HG03280 (cell line): ENCODE measurements around the gene ESR1.
"Not testable (repeated sequence)": the region's sequence is repeated elsewhere in the genome, so short reads cannot be mapped to it uniquely, and the experiment has no call there.

Experiments
- ATAC-seq: cut with Tn5 transposase; IDR thresholded peaks from one replicate; pipeline ENCODE4 v1.9.1; 2021; ENCODE audit warnings: mild to moderate bottlenecking, moderate library complexity; ENCODE audit not compliant: unreplicated experiment

The ESR1 gene

DNA sequence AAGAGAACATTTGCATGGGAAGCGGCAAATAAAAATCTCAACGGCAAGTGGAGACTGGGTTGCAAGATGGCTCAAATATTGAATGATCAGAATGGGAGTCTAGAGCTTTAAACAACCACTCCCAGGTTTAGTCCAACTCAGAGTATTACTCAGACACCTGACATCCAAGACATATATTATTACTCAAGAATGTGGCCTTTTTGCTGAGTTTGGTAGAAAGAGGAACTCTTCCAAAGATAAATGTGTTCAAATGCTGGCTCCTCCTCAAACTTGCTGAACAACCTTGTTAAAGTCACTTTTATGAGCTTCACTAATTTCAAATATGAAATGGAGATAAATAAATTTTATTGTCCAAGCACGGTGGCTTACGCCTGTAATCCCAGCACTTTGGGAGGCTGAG, 77.8 kb downstream of the ESR1 start:
- no peak for ATAC-seq

DNA sequence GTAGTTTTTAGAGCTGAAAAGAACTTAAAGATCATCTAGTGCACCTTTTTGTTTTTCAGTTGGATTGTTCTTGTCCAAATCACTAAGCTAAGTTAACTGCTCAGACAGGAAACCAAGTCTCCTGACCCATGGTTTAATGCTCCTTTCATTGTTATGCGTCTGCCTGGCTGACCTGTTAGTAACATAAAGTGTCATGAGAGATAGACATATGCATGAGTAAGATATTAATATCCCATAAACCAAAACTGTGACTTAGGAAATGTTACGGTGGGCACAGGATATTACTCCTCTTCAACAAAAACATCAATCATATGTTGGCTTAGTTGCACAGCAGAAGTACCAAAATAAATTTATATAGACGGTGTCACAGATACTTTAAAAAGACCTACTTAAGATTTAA, 84.0 kb downstream of the ESR1 start:
- no peak for ATAC-seq

DNA sequence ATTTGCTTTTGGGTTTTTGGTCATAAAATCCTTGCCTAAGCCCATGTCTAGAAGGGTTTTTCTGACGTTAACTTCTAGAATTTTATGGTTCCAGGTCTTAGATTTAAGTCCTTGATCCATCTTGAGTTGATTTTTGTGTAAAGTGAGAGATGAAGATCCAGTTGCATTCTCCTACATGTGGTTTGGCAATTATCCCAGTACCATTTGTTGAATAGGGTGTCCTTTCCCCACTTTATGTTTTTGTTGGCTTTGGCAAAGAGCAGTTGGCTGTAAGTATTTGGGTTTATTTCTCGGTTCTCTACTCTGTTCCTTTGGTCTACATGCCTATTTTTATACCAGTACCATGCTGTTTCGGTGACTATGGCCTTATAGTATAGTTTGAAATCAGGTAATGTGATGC, 86.9 kb downstream of the ESR1 start:
- ATAC-seq: not testable (repeated sequence)

DNA sequence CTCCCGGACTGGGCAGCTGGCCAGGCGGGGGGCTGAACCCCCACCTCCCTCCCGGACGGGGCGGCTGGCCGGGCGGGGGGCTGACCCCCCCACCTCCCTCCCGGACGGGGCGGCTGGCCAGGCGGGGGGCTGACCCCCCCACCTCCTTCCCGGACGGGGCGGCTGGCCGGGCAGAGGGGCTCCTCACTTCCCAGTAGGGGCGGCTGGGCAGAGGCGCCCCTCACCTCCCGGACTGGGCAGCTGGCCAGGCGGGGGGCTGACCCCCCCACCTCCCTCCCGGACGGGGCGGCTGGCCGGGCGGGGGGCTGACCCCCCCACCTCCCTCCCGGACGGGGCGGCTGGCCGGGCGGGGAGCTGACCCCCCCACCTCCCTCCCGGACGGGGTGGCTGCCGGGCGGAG, 91.7 kb downstream of the ESR1 start:
- ATAC-seq: not testable (repeated sequence)

DNA sequence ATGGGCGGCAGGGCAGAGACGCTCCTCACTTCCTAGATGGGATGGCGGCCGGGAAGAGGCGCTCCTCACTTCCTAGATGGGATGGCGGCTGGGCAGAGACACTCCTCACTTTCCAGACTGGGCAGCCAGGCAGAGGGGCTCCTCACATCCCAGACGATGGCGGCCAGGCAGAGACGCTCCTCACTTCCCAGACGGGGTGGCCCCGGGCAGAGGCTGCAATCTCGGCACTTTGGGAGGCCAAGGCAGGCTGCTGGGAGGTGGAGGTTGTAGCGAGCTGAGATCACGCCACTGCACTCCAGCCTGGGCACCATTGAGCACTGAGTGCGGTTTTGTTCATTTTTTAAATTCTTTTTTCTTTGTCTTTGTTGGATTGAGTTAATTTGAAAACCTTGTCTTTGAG, 92.3 kb downstream of the ESR1 start:
- ATAC-seq: not testable (repeated sequence)

DNA sequence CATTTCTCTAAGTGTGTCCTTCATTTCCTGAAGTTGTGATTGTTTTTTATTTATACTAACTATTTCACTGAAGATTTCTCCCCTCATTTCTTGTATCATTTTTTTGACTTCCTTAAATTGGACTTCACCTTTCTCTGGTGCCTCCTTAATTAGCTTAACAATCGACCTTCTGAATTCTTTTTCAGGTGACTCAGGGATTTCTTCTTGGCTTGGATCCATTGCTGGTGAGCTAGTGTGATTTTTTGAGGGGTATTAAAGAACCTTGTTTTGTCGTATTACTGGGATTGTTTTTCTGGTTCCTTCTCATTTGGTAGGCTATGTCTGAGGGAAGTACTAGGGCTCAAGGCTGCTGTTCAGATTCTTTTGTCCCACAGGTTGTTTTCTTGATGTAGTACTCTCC, 92.8 kb downstream of the ESR1 start:
- ATAC-seq: no peak

DNA sequence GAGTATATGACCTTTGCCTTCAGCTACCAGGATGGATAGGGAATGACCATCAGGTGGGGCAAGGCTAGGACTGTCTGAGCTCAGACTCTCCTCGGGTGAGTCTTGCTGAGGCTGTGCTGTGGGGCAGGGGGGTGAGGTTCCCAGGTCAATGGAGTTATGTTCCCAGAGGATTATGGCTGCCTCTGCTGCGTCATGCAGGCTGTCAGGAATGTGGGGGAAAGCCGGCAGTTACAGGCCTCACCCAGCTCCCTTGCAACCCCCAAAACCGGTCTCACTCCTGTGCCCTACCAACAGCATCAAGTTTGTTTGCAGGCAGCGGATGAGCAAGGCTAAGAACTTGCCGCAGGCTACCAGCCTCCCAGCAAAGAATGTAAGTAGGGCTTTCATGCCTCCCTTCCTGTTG, 93.5 kb downstream of the ESR1 start:
- ATAC-seq: no peak

DNA sequence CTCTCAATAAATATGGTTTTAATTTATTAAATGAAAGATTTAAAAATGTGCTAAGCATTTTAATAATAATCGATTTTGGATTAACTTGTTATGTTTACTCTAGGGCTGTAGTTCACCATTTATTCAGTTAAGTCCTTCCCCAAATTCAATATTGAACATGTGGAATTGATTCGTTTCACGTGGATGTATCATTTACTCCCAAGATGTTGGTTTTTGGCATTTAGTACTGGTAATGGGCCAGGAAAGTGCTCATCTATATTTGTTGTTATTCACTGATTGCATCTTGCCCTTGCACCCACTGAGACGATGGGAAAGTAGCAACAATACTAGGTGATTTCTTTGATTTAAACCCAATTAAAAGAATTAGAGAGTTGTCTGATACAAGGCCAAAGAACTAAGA, 97.1 kb downstream of the ESR1 start:
- ATAC-seq: no peak

DNA sequence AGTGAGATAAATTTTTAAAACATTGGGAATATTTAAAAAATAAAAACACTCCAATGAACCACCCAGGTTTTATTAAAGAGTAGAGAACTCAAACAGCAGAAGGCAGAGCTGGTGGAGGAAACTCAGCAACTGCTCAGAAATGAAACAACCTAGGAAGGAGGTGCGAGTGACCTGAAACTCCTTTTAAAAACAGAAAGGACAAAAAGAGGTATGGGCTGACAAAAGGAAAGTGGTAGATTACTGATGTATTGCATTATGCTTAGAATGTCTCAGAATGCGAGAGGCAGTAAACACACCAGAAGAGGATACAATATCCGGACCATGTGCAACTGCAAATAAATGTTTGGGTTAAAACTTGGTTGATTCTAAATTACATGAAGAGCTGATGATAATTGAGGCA, 97.6 kb downstream of the ESR1 start:
- no peak for ATAC-seq

DNA sequence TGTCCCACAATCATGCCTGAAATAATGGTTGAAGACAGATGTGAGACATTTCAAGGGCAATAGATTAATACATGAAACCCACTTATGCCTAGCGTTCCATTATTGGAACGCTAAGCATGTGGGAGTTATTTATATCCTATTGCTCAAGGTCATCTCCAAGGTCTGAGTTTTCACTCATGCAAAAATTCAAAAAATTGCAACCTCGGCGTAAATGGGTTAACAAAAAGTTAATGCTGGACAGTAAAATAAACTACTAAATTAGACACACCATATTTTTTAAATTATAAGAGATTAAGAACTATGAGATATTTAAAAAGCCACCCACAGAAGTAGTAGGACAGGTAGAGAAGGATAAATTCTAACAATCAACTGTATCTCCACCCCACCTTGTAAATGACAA, 98.4 kb downstream of the ESR1 start:
- ATAC-seq: no peak

DNA sequence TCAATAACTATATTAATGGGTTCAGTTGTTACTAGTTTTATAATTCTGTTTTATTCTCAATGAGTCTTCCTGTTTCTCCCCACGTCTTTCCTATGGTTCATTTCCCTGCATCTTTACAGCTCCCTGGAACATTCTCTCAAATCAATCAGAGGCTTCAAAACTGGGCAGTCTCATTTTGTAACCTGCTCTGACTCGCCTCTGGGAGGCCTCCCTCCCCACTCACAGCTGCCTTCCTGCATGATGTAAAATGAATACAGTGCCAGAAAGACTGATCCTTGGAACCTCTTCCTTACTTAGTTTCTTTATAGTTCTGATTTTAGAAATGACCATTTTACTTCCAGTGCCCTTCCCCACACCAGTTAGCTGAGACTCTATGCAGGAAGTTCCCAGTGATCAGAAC, 103.9 kb downstream of the ESR1 start:
- ATAC-seq: no peak

DNA sequence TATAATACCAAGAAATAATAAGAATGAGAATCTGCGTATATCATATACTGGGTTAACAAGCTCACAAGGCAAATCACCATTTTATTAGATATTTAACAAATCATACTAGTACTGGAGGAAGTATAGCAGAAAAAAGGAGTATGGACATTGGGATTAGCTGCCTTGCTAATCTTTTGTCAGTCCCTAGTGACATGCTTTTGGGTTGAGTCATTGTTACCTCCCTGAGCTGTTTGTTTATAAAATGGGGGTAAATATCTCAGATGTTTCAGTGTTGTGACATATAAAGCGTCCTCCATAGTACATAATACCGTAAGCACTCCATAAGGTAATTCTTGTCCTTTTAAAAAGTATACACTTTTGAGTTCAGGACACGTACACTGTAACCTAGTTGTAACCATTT, 107.0 kb downstream of the ESR1 start:
- no peak for ATAC-seq

DNA sequence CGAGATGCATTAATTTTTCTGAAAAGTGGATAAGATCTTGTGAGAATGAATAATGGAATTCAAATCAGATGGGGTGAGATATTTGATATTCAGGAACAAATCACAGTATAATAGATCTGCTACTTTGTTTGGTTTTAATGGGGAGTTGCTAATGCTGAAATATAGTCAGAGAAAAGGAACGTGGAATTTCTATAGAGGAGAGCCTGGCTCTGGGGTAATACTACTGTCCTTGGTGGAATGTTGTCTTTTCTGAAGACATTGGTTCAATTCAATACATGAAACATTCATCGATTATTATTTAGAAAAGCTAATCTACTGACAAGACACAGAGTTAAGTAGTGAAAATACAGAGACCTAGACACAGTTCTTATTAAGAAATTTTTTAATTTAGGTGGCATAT, 108.6 kb downstream of the ESR1 start:
- ATAC-seq: no peak

DNA sequence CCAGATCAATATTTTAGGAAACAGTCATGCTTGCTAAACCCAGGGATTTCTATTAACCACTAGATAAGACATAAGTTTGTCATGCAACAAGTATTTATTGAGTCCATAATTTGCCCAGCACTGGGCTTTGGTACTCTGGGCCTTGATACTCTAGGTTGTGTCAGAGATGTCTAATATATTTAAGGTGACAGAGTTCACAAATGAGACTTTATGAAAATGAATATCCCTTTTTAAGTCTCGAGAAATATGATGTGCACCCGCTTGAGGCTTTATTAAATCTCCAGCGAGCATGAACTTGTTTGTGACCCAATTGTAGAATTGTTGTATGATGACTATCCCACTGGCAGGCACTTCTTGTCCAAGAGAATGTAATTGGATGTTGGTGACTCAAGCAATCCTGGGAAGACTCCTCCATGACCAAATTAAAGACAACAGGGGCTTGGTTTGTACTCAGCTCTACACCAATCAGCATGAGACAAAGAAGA, 109.2 kb downstream of the ESR1 start:
- ATAC-seq: no peak

DNA sequence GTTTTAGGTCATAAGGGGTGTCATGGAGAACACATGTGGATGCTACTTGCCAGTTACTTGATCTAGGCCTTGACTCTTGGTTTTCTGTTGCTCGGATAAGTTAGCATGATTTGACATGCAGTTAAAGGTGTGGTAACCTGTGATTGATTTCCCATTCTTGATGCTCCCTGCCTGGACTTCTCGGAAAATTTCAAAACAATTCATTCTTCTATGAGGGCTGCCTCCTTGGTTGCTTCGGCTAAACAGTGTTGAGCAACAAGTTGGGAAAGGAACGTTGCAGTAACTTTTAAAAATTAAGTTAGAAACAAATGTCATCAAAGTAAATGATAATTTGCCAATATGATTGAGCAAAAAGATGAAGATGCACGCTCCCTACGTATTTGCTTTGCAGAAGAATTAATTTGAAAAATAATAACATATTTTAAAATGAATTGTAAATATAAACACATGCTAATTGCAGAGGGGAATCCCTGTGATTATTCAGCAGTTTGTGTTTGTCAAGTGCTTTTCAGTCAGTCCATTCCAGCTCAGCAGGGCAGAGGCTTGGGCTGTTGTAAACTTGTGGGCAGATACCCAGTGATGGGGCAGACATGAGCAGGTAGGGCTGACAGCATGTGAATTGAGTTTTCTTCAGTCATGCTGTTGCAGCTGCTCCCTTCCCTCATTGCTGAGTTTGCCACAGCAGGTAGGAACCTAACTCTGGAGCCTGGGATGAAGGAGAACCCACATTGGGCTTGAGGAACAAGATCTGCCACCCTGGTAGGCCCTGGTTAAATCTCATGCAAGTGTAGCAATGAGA, 110.2 kb downstream of the ESR1 start:
- no peak for ATAC-seq

DNA sequence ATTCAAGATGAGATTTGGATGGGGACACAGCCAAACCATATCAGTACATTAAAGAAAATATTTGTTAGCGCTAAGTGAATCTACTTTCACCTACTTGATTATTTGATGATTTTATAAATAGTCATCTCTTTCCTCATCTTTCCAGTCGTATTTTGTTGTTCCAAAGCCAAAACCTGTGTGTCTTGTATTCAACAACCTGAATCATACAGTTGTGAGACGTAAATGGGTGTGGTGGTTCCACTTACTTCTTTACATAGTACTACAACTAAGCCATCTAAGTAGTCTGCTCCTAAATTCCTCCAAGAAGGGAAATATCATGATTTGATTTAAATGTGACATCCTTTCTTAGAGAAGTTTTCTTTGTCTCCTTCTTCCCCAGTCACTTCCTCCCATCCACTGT, 132.8 kb downstream of the ESR1 start:
- no peak for ATAC-seq

DNA sequence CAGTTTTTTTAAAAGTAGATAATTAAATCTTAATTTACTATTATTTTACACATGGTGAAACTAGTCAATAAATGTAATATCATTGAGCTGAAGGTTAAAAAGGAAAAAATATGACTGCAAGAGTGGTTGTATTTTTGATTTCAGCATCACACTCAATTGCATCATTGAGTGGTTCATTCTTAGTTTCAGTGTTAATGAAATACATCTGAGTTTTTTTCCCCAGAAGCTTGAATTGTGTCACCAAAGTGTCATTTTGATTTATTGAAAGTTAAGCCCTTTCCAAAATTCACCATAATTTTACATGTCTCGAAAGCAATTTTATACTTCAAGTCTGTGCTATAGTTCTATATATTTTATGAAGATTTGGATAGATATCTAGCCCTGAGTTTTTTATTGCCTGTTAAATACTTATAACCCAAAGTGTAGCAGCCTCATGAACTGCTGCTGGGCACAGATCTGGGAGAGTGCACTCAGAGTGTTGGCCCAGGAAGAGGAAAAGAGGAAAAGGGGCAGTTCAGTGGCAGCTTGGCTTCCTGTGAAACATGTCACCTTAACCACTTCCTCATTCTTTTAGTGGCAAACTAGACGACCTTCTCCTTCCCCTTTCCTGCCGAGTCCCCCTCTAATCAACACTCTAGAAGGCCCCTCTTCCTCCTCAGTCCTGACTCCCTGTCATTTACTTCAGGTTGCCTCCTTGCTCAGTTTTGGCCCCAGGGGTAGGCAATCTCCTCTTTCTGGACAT, 140.7 kb downstream of the ESR1 start:
- no peak for ATAC-seq

DNA sequence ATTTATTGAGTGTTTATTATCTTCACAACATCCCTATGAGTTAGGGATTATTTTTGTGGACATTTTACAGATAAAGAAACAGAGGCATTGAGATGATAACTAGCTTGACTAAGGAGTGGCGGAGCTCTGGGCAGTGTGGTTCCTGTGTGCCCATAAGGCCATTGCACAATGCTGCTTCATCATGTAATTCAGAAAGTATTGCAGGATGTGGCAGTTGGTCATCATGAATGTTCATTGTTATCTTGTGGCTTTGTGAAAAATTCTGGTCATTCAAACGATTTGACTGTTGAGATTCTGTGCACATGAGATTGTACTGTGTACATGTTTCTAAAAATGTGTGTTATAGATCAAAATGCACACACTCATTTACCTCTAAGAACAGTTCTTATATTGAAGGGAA, 150.8 kb downstream of the ESR1 start:
- no peak for ATAC-seq

DNA sequence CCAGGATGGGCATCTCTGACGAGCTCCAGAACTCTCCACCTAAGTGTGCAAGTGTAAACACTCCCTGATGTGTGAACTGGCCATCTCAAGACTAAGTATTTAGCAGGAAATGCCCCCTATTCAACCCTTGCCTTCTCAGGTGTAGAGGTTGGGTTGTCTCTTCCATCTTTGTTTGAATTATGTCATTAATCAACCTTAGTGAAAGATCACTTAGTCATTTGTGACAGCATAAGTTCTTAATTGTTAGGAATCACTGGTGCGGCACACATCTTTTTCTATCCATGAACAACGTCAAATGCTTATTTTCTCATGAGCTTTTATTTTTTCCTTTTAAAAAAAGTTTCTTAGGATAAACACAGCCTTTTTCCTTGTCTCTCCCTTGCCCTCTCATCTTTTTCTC, 151.6 kb downstream of the ESR1 start:
- ATAC-seq: no peak

DNA sequence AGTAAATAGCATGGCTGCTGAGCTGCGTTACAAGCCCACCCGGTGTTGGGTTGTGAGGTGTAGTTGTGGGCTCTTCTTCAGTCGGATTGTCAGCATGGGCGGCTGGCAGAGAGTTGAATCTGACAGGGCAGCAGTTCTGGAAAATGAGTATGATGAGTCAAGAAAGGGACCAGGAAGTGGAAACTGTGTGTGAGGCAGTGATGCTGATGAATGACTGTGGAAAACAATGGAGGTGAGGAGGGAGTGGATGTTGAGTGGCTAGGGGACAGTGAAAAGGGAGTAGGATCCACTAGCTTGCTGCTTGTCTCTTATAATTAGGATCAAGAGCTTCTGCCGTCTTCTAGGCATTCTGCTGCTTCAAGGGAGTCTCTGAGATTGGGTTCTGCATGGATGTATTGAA, 154.3 kb downstream of the ESR1 start:
- ATAC-seq: no peak

DNA sequence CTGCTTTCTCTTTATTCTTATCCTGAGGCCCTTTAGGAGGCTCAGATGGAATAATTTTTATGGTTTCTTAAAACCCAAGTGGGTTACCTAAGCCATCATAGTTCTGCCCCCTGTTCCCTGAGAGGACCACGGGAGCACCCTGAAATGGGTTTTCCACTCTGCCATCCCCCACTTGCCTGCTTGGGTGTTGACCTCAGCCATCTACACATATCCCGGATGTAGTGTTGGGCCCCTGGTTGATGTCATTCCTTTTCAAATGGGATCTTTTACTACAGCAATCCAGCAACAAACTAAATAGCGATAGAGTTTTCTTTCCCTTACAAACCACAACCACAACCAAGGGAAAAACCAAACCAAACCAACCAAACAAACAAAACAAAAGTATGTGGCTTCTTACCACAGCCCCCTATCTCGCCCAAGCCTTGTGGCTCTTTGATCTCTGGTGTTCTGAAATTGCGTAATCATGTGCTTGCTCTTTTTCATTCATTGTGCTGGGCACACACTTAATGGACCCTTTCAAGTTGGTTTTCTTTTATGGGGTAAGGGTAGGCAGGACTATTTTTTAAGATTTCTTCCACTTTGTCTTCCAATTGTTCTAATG, 154.9 kb downstream of the ESR1 start:
- ATAC-seq: no peak

DNA sequence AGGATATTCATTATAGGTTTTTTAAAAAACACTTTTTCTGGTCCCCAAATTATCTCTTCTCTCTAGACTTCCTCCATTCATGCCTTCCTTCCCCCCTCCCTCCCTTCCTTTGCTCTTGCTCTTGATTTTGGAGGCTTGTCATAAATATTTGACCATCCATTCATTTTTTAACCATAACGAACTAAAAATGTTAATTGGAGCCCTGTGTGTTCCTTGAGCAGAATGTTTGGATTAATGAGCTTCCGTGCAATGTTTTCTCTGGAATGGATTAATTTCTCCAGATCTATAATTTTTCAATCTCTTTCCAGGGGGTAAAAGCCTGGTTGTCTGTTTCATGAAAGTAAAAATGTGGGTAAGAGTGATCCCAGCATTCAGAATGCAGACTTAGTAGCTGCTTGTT, 155.5 kb downstream of the ESR1 start:
- ATAC-seq: no peak
